ENCODE measurements around the gene SF3A1.

SF3A1 gene

GRCh38 chr22:30326255-30326705, 30.4 kb downstream of the SF3A1 start:
- Mint-ChIP-seq H3K27me3 (no peaks in the 10 kb centered on the region), H3K36me3 (peaks cover 3% of the 10 kb centered on the region), H3K27ac (peak overlapping the region; percentile 91), H3K4me1 (ENCODE audit: low read depth) (peaks cover 53% of the 10 kb centered on the region), H3K4me3 (peak overlapping the region; percentile 91), H3K9me3 (ENCODE audit: low read depth) (no peaks in the 10 kb centered on the region)

GRCh38 chr22:30325724-30326254, 30.9 kb downstream of the SF3A1 start:
- peaks cover 3% of the 10 kb centered on the region for H3K36me3 Mint-ChIP-seq
- no peaks in the 10 kb centered on the region for H3K27me3 Mint-ChIP-seq
- H3K4me3 Mint-ChIP-seq = peak overlapping the region; percentile 91
- H3K9me3 Mint-ChIP-seq (ENCODE audit: low read depth) = no peaks in the 10 kb centered on the region
- H3K27ac Mint-ChIP-seq = peak overlapping the region; percentile 91
- H3K4me1 Mint-ChIP-seq (ENCODE audit: low read depth) = peaks cover 58% of the 10 kb centered on the region

GRCh38 chr22:30325065-30325720, 31.5 kb downstream of the SF3A1 start:
- Mint-ChIP-seq H3K9me3 (ENCODE audit: low read depth) (no peaks in the 10 kb centered on the region), H3K4me1 (ENCODE audit: low read depth) (peaks cover 64% of the 10 kb centered on the region), H3K4me3 (peak overlapping the region; percentile 91), H3K27me3 (no peaks in the 10 kb centered on the region), H3K27ac (peak overlapping the region; percentile 91), H3K36me3 (peaks cover 2% of the 10 kb centered on the region)

- Mint-ChIP-seq H3K4me1 (ENCODE audit: low read depth) (peaks cover 74% of the 10 kb centered on the region), H3K9me3 (ENCODE audit: low read depth) (no peaks in the 10 kb centered on the region), H3K27me3 (no peaks in the 10 kb centered on the region), H3K27ac (peak overlapping the region; percentile 91), H3K36me3 (peaks cover 2% of the 10 kb centered on the region), H3K4me3 (peak overlapping the region; percentile 91)
These were observed 32.5 kb downstream of the SF3A1 start for GRCh38 chr22:30324014-30324730.

- Mint-ChIP-seq H3K4me3 (peak overlapping the region; percentile 91), H3K36me3 (peaks cover 2% of the 10 kb centered on the region), H3K9me3 (ENCODE audit: low read depth) (no peaks in the 10 kb centered on the region), H3K4me1 (ENCODE audit: low read depth) (peaks cover 84% of the 10 kb centered on the region), H3K27me3 (no peaks in the 10 kb centered on the region), H3K27ac (peak overlapping the region; percentile 91)
These were observed 33.4 kb downstream of the SF3A1 start for GRCh38 chr22:30323246-30323645.

- peak overlapping the region; percentile 27 for H3K4me3 Mint-ChIP-seq
- H3K9me3 Mint-ChIP-seq (ENCODE audit: low read depth) = no peaks in the 10 kb centered on the region
- H3K36me3 Mint-ChIP-seq = peaks cover 2% of the 10 kb centered on the region
- peak overlapping the region; percentile 54 for H3K27ac Mint-ChIP-seq
- H3K4me1 Mint-ChIP-seq (ENCODE audit: low read depth) = peaks cover 91% of the 10 kb centered on the region
- no peaks in the 10 kb centered on the region for H3K27me3 Mint-ChIP-seq
These were observed 35.2 kb downstream of the SF3A1 start for GRCh38 chr22:30321461-30321860.

GRCh38 chr22:30320021-30320556, 36.6 kb downstream of the SF3A1 start:
- H3K4me1 Mint-ChIP-seq (ENCODE audit: low read depth) = peaks cover 94% of the 10 kb centered on the region
- H3K9me3 Mint-ChIP-seq (ENCODE audit: low read depth) = no peaks in the 10 kb centered on the region
- H3K36me3 Mint-ChIP-seq = peaks cover 2% of the 10 kb centered on the region
- H3K4me3 Mint-ChIP-seq = no peak overlapping the region
- peak overlapping the region; percentile 90 for H3K27ac Mint-ChIP-seq
- H3K27me3 Mint-ChIP-seq = no peaks in the 10 kb centered on the region

GRCh38 chr22:30318799-30319419, 37.8 kb downstream of the SF3A1 start:
- Mint-ChIP-seq H3K36me3 (peaks cover 2% of the 10 kb centered on the region), H3K4me1 (ENCODE audit: low read depth) (peaks cover 94% of the 10 kb centered on the region), H3K27me3 (no peaks in the 10 kb centered on the region), H3K4me3 (peak overlapping the region; percentile 33), H3K27ac (peak overlapping the region; percentile 90), H3K9me3 (ENCODE audit: low read depth) (no peaks in the 10 kb centered on the region)

- peaks cover 2% of the 10 kb centered on the region for H3K36me3 Mint-ChIP-seq
- H3K9me3 Mint-ChIP-seq (ENCODE audit: low read depth) = no peaks in the 10 kb centered on the region
- H3K4me1 Mint-ChIP-seq (ENCODE audit: low read depth) = peaks cover 92% of the 10 kb centered on the region
- H3K4me3 Mint-ChIP-seq = peak overlapping the region; percentile 24
- H3K27ac Mint-ChIP-seq = peak overlapping the region; percentile 90
- no peaks in the 10 kb centered on the region for H3K27me3 Mint-ChIP-seq
These were observed 38.9 kb downstream of the SF3A1 start for GRCh38 chr22:30317778-30318177.

GRCh38 chr22:30315962-30316576, 40.6 kb downstream of the SF3A1 start:
- H3K36me3 Mint-ChIP-seq = peaks cover 2% of the 10 kb centered on the region
- H3K9me3 Mint-ChIP-seq (ENCODE audit: low read depth) = no peaks in the 10 kb centered on the region
- H3K27me3 Mint-ChIP-seq = no peaks in the 10 kb centered on the region
- peaks cover 97% of the 10 kb centered on the region for H3K4me1 Mint-ChIP-seq (ENCODE audit: low read depth)
- H3K27ac Mint-ChIP-seq = peak overlapping the region; percentile 90
- H3K4me3 Mint-ChIP-seq = peak overlapping the region; percentile 52

- peaks cover 97% of the 10 kb centered on the region for H3K4me1 Mint-ChIP-seq (ENCODE audit: low read depth)
- H3K27me3 Mint-ChIP-seq = no peaks in the 10 kb centered on the region
- H3K27ac Mint-ChIP-seq = peak overlapping the region; percentile 90
- H3K9me3 Mint-ChIP-seq (ENCODE audit: low read depth) = no peaks in the 10 kb centered on the region
- H3K4me3 Mint-ChIP-seq = peak overlapping the region; percentile 62
- H3K36me3 Mint-ChIP-seq = no peaks in the 10 kb centered on the region
These were observed 41.8 kb downstream of the SF3A1 start for GRCh38 chr22:30314915-30315314.

- Mint-ChIP-seq H3K4me3 (peak overlapping the region; percentile 46), H3K36me3 (no peaks in the 10 kb centered on the region), H3K9me3 (ENCODE audit: low read depth) (no peaks in the 10 kb centered on the region), H3K4me1 (ENCODE audit: low read depth) (peaks cover 97% of the 10 kb centered on the region), H3K27me3 (no peaks in the 10 kb centered on the region), H3K27ac (peak overlapping the region; percentile 90)
These were observed 42.9 kb downstream of the SF3A1 start for GRCh38 chr22:30313527-30314363.

GRCh38 chr22:30312053-30312452, 44.6 kb downstream of the SF3A1 start:
- Mint-ChIP-seq H3K27me3 (no peaks in the 10 kb centered on the region), H3K27ac (peak overlapping the region; percentile 87), H3K4me1 (ENCODE audit: low read depth) (peaks cover 95% of the 10 kb centered on the region), H3K36me3 (no peaks in the 10 kb centered on the region), H3K9me3 (ENCODE audit: low read depth) (no peaks in the 10 kb centered on the region), H3K4me3 (peak overlapping the region; percentile 56)

Measured in activated naive CD8-positive, alpha-beta T cell (primary cell).